Ectodermal cell (in vitro differentiated cells): ENCODE data around the gene MAGI1.

Experiments
- H3K27ac ChIP-seq: 2 replicates; pipeline ENCODE4 v1.7.0; 2013; ENCODE audit warnings: mild to moderate bottlenecking, low read depth, low read length; ENCODE audit not compliant: insufficient read depth, poor library complexity, severe bottlenecking
- H3K27me3 ChIP-seq: 2 replicates; pipeline ENCODE4 v1.7.0; 2013; ENCODE audit warnings: mild to moderate bottlenecking, low read length; ENCODE audit not compliant: insufficient read depth, control insufficient read depth, poor library complexity, severe bottlenecking
- H3K36me3 ChIP-seq: one replicate; pipeline ENCODE4 v1.7.0; 2013; ENCODE audit warnings: low read length; ENCODE audit not compliant: control insufficient read depth, insufficient read depth
- H3K4me1 ChIP-seq: one replicate; pipeline ENCODE4 v1.7.0; 2013; ENCODE audit warnings: low read length; ENCODE audit not compliant: control insufficient read depth, insufficient read depth
- H3K4me3 ChIP-seq: 2 replicates; pipeline ENCODE4 v1.7.0; 2013; ENCODE audit warnings: low read depth, low read length, control low read depth; ENCODE audit not compliant: insufficient read depth
- H3K9me3 ChIP-seq: 2 replicates; pipeline ENCODE4 v1.7.0; 2013; ENCODE audit warnings: mild to moderate bottlenecking, low read length, moderate library complexity; ENCODE audit not compliant: control insufficient read depth
- WGBS, 2 experiments: methylation state at CpG; one replicate each; pipeline ENCODE4 v1.1.7; 2013; ENCODE audit warnings: missing lambda C conversion rate in 2 of 2; 5-methylcytosine and 5-hydroxymethylcytosine counted together

MAGI1 gene

DNA sequence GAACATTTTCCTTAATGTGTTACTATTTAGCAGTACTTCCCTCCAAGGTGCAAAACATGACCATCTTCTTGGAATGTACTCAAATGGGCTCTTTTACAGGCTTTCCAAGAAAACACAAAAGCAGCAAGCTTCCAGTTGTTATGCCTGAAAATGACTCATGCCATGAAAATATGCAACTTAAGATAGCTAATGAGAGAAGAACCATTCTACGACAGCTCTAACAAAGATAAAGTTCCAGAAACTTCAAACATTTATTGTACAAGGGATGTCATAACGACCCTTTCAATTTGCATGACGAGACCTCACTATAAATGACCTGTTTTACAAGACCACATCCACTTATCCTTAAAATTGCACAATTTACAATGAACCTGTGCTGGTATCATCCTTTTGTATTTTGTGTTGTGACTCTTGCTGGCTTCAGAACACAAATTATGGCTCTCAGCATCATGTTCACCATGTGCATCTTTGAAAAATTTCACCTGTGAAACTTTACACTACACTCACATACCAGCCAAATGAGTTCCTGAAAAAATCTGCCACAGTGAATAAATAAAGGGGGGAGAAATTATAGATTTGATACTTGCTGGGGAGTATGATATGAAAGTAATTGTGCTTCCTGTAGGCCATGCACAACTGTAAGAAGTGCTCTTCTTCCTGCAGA is 433.7 kb downstream of the MAGI1 start:
- Histone ChIP-seq H3K4me3 (no peak overlapping the region), H3K27me3 (no peaks in the 10 kb centered on the region), H3K4me1 (no peaks in the 10 kb centered on the region), H3K36me3 (no peaks in the 10 kb centered on the region), H3K27ac (no peak overlapping the region), H3K9me3 (no peaks in the 10 kb centered on the region)
- 78 to 95% methylated on average over 3 of the region's 3 CpGs for WGBS, 2 experiments

DNA sequence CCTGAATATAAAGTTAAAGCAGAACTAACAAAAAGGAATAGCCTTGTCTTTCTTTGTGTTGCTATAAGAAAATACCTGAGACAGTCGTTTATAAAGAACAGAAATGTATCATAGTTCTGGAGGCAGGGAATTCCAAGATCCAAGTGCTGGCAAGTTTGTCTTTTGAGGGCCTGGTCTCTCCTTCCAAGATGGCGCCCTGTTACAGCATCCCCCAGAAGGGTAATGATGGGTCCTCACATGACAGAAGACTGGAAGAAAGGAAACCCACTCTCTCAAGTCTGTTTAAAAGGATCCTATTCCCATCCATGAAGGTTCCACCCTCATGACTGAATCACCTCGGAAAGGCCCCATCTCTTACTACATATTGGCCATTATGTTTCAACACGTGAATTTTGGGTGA is 435.1 kb downstream of the MAGI1 start:
- 94 to 97% methylated on average over 4 of the region's 4 CpGs for WGBS, 2 experiments
- H3K4me1 ChIP-seq: no peaks in the 10 kb centered on the region
- no peaks in the 10 kb centered on the region for H3K36me3 ChIP-seq
- no peaks in the 10 kb centered on the region for H3K9me3 ChIP-seq
- no peak overlapping the region for H3K4me3 ChIP-seq
- H3K27me3 ChIP-seq: no peaks in the 10 kb centered on the region
- no peak overlapping the region for H3K27ac ChIP-seq

DNA sequence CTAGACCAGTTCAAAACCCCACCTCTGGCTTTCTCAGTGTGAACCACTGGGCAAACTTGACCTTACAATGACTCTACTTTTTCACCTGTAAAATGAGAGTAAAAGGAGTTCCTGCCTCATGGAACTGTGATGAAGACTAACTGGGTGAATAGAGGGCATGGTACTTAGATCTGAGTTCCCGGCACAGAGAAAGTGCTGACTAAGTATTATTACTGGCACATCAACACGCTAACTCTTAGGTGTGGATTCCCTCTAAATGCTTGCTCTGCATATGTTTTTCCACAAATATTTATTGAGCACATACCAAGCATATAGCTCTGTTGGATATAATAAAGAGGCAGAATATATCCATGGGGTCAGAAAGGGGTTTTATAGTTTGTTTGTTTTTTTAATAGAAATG is 437.8 kb downstream of the MAGI1 start:
- Histone ChIP-seq H3K27ac (no peak overlapping the region), H3K9me3 (no peaks in the 10 kb centered on the region), H3K4me1 (peaks cover 6% of the 10 kb centered on the region), H3K4me3 (no peak overlapping the region), H3K36me3 (no peaks in the 10 kb centered on the region), H3K27me3 (no peaks in the 10 kb centered on the region)
- WGBS, 2 experiments: 95 to 98% methylated on average over 2 of the region's 2 CpGs

DNA sequence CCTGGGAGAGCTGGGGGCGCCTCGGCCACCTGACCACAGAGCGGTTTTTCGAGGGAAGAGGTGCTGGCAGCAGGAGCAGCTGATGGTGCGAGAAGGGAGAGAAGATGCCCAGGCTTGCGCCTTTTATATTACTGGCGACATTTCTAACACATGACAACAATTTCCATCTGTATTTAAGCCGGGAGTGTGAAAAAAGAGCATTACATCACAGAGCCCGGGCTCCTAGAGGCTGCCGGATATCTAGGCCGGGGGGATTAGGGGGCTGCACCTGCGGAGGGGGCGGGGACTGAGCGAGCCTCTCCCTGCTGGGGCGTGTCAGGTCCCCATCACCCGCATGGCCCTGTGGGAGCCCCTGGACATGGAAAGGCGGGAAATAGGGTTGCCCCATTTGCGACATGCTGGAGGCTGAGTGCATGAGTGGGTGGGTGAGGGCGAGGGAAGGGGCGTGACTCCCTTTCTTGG is 440.7 kb downstream of the MAGI1 start:
- no peaks in the 10 kb centered on the region for H3K36me3 ChIP-seq
- H3K4me1 ChIP-seq: peaks cover 29% of the 10 kb centered on the region
- H3K27ac ChIP-seq: peak overlapping the region; percentile 99
- no peaks in the 10 kb centered on the region for H3K27me3 ChIP-seq
- WGBS, 2 experiments: 1 to 3% methylated on average over 19 to 20 of the region's 20 CpGs
- H3K9me3 ChIP-seq: no peaks in the 10 kb centered on the region
- H3K4me3 ChIP-seq: peak overlapping the region; percentile 52

DNA sequence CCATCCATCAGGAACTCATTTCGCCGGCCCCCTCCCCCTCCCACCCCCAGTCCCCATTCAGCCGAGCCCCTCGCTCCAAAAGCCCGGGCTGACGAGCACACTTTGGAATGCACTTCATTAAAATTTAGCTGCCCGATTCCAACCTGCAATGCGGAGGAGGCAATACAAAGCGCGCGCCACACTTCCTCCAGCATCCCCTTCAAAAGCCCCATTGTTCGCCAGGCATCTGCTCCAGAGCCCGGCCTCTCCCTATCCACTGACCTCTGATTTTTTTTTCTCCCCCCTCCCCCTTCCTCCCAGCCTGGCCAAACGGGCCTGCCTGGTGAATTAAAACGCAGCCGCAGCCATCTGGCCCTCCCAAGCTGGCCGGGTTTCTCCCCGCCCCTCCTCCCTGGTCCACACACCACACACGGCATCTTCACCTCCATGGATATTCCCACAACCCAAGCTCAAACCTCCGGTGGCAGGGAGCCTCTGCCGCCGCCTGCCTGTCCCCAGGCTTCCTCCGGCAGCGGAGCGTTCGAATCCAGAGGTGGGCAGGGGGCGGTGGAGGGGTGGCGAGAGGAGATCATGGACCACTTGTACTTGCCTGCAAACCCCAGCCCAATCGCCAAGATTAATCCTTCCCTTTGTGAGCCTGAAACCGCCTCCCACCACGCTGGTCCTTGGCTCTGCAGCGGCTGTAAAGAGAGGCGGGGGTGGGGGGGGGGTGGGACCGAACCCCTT is 441.3 kb downstream of the MAGI1 start:
- WGBS, 2 experiments: 0% methylated on average over 33 to 34 of the region's 34 CpGs

DNA sequence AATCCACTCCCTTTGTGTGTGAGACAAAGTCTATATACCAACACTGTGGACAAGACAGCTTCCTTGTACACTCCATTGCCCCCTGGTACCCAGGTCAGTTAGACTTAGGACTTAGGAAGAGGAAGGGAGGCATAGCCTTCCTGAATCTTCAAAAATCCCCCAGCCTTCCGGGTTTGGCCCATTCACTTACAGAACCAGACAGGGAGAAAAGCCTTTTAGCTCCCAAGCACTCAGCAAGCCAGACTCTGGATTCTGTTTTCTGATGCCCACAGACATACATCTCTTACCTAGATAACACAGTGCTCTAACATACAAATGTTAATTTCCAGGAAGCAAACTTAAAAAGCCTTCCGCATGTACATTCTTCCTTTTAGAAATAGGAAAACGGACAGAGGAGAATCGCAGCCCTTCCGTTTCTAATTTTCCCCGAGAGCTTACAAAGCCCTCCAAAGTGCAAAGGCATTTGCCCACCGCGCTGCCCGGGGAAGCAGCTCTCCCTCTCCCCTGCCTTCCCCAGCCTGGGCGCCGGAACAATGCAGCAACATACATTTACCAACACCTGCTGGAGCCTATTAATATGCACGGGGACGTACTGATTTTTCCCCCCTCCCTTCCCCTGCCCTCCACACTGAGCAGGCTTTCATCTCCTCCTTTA is 442.0 kb downstream of the MAGI1 start:
- H3K9me3 ChIP-seq: no peaks in the 10 kb centered on the region
- WGBS, 2 experiments: 0% methylated on average over 13 of the region's 13 CpGs
- peaks cover 29% of the 10 kb centered on the region for H3K4me1 ChIP-seq
- no peaks in the 10 kb centered on the region for H3K36me3 ChIP-seq
- peak overlapping the region; percentile 99 for H3K27ac ChIP-seq
- H3K4me3 ChIP-seq: peak overlapping the region; percentile 52
- H3K27me3 ChIP-seq: no peaks in the 10 kb centered on the region

More for the DNA sequence above, 441.3 kb downstream of the MAGI1 start:
- Histone ChIP-seq H3K9me3 (no peaks in the 10 kb centered on the region), H3K27me3 (no peaks in the 10 kb centered on the region), H3K36me3 (no peaks in the 10 kb centered on the region), H3K4me3 (peak overlapping the region; percentile 52), H3K27ac (peak overlapping the region; percentile 99), H3K4me1 (peaks cover 29% of the 10 kb centered on the region)

DNA sequence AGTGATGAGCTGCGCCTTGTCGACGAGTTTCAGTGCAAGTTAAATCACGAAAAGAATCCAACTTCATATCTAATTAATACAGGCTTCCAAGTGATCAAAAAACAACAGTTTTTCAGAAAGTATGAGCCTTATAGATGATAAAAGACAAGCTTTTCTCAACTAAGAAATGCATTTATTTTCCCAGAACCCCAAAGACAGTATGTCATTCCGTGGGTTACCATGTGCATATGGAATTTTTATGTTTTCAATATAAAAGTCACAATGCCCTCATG is 442.8 kb downstream of the MAGI1 start:
- Histone ChIP-seq H3K9me3 (no peaks in the 10 kb centered on the region), H3K27me3 (no peaks in the 10 kb centered on the region), H3K4me1 (peaks cover 29% of the 10 kb centered on the region), H3K36me3 (no peaks in the 10 kb centered on the region), H3K27ac (peak overlapping the region; percentile 99), H3K4me3 (peak overlapping the region; percentile 52)
- 14 to 15% methylated on average over 4 to 5 of the region's 5 CpGs for WGBS, 2 experiments

DNA sequence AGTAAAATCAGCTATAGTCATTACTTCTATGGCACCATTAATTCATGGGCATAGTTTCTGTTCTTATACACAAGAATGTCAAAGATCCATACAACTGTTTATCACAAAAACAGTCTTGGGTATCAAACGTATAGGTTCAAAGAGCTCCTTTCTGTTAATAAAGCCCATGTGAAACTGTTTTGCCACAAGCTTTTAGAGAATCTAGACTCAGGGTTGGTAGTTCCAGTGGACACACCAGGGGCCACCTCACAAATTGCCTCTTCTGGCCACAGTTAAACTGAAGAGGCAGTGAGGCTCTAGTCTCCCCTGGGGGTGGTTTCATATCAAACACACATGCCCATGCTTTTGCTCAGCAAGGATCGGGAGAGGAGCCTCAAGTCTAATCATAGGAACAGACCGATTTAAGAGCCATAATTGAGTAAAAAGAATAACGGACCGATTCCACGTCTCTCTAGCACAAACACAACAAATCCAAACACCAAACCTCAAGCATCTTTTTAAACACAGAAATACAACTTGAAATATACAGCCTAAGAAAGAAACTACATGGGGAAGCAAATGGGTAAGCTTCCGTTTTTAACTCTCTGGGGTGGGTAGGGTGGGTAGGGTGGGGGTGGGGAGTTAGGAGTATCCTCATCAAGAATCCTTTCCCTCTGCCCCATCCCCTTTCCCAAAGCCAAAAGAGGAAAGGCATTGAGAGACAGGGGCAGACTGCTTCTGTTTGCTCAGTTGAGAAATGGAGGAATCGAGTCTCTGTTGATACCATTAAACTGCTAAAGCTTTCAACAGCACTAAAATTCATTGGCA is 443.3 kb downstream of the MAGI1 start:
- 11 to 15% methylated on average over 7 of the region's 8 CpGs for WGBS, 2 experiments
- H3K4me3 ChIP-seq: peak overlapping the region; percentile 52

DNA sequence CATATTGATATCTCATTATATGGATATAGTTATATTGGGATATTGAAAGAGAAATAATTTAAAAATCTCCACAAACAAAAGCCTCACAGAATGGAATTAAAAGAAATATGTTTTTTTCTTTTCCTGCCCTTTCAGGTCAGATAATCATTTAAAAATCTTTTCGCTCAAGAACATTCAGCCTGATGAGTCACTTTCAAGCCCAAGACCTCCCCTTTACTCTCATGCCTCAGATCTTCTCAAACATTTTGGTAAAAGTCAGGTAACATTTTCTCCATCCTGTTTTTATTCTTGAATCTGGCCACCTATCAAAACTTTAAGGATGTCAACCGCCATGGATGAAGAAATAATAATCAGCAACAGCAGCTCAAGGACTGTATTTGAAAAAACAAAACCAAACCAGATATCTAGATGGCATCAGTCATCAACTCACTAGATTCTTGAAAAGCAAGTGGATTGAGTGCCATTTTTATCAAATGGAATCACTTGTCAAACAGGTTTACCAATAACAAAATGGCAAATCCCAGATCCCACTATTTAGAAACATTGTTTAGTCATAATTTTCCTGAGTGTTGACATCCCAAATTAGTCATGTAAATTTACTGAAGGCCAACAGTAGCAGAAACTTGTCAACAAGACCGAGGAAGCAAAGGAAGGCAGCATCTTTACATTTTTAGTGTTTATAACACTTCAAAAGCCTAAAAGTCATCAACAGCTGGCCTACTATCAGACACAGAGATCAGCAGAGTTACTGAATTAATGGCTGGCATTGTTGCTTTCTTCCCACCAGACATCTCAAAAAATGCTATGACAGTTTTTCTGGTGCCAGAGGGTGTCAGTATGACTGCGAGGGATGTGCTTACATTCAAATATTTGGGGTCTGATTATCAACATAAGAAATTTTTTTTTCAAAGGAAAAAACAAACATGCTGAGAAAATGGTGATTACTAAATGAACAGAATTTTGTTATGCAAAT is 444.7 kb downstream of the MAGI1 start:
- Histone ChIP-seq H3K4me1 (peaks cover 29% of the 10 kb centered on the region), H3K4me3 (no peak overlapping the region)

More for the DNA sequence above, 443.3 kb downstream of the MAGI1 start:
- Histone ChIP-seq H3K36me3 (no peaks in the 10 kb centered on the region), H3K27ac (peak overlapping the region; percentile 99), H3K4me1 (peaks cover 29% of the 10 kb centered on the region), H3K9me3 (no peaks in the 10 kb centered on the region), H3K27me3 (no peaks in the 10 kb centered on the region)

More for the DNA sequence above, 444.7 kb downstream of the MAGI1 start:
- no peaks in the 10 kb centered on the region for H3K27me3 ChIP-seq
- H3K36me3 ChIP-seq: no peaks in the 10 kb centered on the region
- 86 to 87% methylated on average over 3 to 4 of the region's 4 CpGs for WGBS, 2 experiments
- H3K9me3 ChIP-seq: no peaks in the 10 kb centered on the region
- H3K27ac ChIP-seq: no peak overlapping the region
